Testis (tissue), 3 donors: ENCODE measurements around the gene CBX2. TPM values are rescaled to one million over a fixed set of nuclear protein-coding genes. Genes with fewer than 3 reads are reported as not detected.

Experiments
- DNase-seq: peaks from one replicate; pipeline ENCODE4 v3.0.0-alpha.2; 2019
- H3K27ac ChIP-seq, 2 donors: fragments of 200-600 bp; sonication (generic); one replicate each; pipeline ENCODE4 v1.5.1; 2019
- H3K27me3 ChIP-seq: fragments of 200-600 bp; sonication (generic); one replicate; pipeline ENCODE4 v1.5.1; 2019
- H3K36me3 ChIP-seq: fragments of 200-600 bp; sonication (generic); one replicate; pipeline ENCODE4 v1.5.1; 2017; ENCODE audit warnings: low read depth; ENCODE audit errors: missing control alignments
- H3K4me1 ChIP-seq: fragments of 200-600 bp; sonication (generic); one replicate; pipeline ENCODE4 v1.5.1; 2019
- H3K4me3 ChIP-seq, 2 donors: fragments of 200-600 bp; sonication (generic); one replicate each; pipeline ENCODE4 v1.5.1; 2017 to 2019
- H3K9me3 ChIP-seq: fragments of 200-600 bp; sonication (generic); one replicate; pipeline ENCODE4 v1.5.1; 2017
- CTCF ChIP-seq, 3 experiments: fragments of 450-650 bp in 2 of 3; fragments of 200-600 bp in 1 of 3; sonication (generic) in 1 of 3; IDR thresholded peaks; one replicate each; pipeline ENCODE4 v1.5.1; 2016 to 2019; ENCODE audit warnings: antibody characterized with exemption in 3 of 3, mild to moderate bottlenecking in 2 of 3, moderate library complexity in 1 of 3
- POLR2A ChIP-seq: fragments of 450-650 bp; IDR thresholded peaks from one replicate; pipeline ENCODE4 v1.6.1; 2017; ENCODE audit warnings: antibody characterized with exemption, mild to moderate bottlenecking, moderate library complexity
- WGBS, 2 donors: methylation state at CpG; one replicate each; pipeline ENCODE4 v1.1.5; 2018; 5-methylcytosine and 5-hydroxymethylcytosine counted together
- intact Hi-C: fragments of 100-400 bp; cut with DNase I; formaldehyde crosslinking; loops from one replicate; pipeline ENCODE4 v1.15.1; 2023; ENCODE audit warnings: low total_unique reads
- polyA plus RNA-seq: library from polyadenylated mRNA; stranded (reverse); fragments of 350-450 nt; fragmentation: Illumina TruSeq; extraction: RNeasy Lipid Tissue Mini Kit (QIAGEN cat#74804); gene quantifications from one replicate; pipeline ENCODE4 v1.2.3, GENCODE V29; 2014; ENCODE audit warnings: low read depth, low replicate concordance; ENCODE audit not compliant: insufficient read depth
- total RNA-seq, 2 donors: library from RNA; depleted of rRNA; stranded (reverse); fragments of >200 nt; gene quantifications; one replicate each; pipeline ENCODE4 v1.2.3, GENCODE V29; 2016

Gene CBX2
- total and polyA plus RNA-seq, 3 donors from 2014 or later = 19.4 to 30.7 (median 27.1) TPM

GRCh38 chr17:79790805-79791734 lies 13.1 kb downstream of the CBX2 start:
- Histone ChIP-seq H3K4me3 (no peak overlapping the region), H3K9me3 (no peaks in the 10 kb centered on the region), H3K4me1 (peaks cover 9% of the 10 kb centered on the region), H3K27me3 (peaks cover 4% of the 10 kb centered on the region), H3K27ac (no peak overlapping the region), H3K36me3 (no peaks in the 10 kb centered on the region)
- intact Hi-C loops = no loop called here
- TF ChIP-seq POLR2A = no peak
- DNase-seq = no peak
- 10 to 15% methylated on average over 15 to 68 of the region's 68 CpGs for WGBS, 2 donors

DNA sequence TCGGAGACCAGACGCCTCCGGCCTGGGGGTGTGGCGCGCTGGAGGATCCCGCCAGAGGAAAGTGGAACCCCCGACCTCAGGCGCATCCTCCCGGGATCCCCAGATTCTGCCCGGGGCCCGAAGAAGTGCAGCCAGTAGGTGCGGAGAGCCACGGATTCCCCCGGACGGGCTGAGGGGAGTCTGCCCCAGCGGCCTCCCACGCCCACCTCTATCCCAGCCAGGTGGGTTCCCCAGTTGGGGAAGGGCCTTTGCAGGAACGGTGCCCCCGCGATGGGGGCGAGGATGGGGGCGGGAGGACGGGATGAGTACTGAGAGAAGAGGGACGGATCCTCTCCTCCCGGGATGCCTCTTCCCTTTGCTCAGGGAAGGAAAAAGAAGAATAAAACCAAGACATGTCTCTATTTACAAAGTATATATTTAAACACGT lies 13.8 kb downstream of the CBX2 start:
- DNase-seq = no peak
- intact Hi-C loops = no loop called here
- 12 to 20% methylated on average over 11 to 26 of the region's 26 CpGs for WGBS, 2 donors

DNA sequence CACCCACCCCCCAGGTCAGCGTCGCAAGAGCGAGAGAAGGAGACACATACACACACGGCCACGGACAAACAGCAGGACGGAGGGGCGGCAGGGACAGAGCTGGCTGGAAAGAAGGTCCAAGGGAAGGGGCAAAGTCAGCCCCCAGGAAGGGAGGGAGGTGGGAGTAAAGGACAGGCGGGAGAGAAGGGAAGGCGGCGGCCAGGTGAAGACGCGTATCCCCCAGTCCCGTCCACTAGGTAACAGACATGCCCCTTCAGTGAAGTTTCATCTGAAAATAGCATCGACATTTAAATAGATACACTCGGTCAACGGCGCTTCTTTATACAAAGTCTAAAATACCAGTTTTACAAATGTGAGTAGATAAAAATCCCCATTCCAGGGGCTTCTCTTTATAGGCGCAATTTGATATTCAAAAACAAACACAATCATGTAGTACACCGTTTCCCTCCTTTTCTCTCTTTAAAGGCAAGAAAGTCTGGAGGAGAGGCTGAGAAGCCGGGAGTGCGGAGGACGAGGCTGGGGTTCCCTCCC lies 14.5 kb downstream of the CBX2 start:
- intact Hi-C loops = no loop called here
- DNase-seq = no peak
- no peaks in the 10 kb centered on the region for H3K36me3 ChIP-seq
- no peak for TF ChIP-seq POLR2A
- no peak for TF ChIP-seq CTCF (IDR thresholded peaks at IDR 0.05)
- WGBS, 2 donors = 37 to 46% methylated on average over 22 of the region's 22 CpGs
- H3K27ac ChIP-seq = no peak overlapping the region
- H3K9me3 ChIP-seq = no peaks in the 10 kb centered on the region
- H3K4me1 ChIP-seq = peaks cover 13% of the 10 kb centered on the region
- peaks cover 4% of the 10 kb centered on the region for H3K27me3 ChIP-seq
- peak overlapping the region in 1 of 2 donors; percentile 29 for H3K4me3 ChIP-seq

More for the DNA sequence above, 13.8 kb downstream of the CBX2 start:
- TF ChIP-seq CTCF (IDR thresholded peaks at IDR 0.05) (no peak), POLR2A (no peak)
- Histone ChIP-seq H3K27ac (no peak overlapping the region), H3K4me1 (peaks cover 13% of the 10 kb centered on the region), H3K4me3 (no peak overlapping the region), H3K36me3 (no peaks in the 10 kb centered on the region), H3K27me3 (peaks cover 4% of the 10 kb centered on the region), H3K9me3 (no peaks in the 10 kb centered on the region)

DNA sequence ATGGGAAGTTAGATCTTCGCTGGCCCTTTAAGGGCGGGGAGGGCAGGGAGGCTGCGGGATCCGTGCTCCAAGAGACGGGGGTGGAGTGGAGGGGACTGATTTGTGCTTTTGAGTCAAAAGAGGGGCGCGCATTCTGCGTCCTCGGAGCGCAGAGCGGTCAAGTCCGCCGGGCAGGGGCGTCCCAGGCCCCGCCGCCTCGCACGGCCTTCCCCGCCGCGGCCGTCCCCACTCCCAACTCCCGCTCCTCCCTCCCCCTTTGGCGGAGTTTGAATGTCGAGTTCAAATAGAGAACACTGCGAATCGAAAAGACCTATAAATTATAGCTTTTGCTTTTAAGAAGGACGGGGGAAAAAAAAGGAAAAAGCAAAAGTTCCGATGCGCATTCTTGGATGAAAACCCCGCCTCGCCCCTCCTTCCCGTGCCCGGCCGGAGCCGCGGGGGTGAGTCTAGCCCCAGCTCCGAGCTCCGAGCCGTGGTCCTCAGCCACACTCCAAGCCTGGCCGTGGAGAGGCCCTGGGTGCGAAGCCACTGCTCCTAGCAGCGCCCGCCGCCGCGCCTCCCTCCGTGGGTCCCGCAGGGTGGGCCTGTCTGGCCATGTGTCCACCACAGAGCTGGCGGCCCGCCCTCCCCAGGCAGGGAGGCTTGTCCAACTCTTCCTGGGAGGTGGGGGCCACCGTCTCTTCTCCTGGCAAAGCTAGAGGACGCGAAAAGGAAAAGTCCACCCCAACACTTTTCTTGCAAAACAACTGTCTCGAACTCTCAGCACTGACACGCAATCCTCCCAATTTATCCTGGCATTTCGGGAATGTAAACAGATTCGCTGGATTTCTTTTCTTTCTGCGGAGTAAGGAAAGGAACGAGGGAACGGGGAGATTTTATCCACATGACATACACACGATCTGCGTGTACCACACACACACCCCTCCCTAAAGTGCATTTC lies 15.3 kb downstream of the CBX2 start:
- Histone ChIP-seq H3K27me3 (peaks cover 4% of the 10 kb centered on the region), H3K4me1 (peaks cover 19% of the 10 kb centered on the region), H3K4me3 (peak overlapping the region in 1 of 2 donors; percentile 29), H3K9me3 (no peaks in the 10 kb centered on the region), H3K27ac (no peak overlapping the region), H3K36me3 (no peaks in the 10 kb centered on the region)
- TF ChIP-seq CTCF (IDR thresholded peaks at IDR 0.05) = no peak
- no peak for TF ChIP-seq POLR2A
- intact Hi-C loops = no loop called here
- WGBS, 2 donors = 41 to 54% methylated on average over 34 to 63 of the region's 63 CpGs
- DNase-seq = no peak

DNA sequence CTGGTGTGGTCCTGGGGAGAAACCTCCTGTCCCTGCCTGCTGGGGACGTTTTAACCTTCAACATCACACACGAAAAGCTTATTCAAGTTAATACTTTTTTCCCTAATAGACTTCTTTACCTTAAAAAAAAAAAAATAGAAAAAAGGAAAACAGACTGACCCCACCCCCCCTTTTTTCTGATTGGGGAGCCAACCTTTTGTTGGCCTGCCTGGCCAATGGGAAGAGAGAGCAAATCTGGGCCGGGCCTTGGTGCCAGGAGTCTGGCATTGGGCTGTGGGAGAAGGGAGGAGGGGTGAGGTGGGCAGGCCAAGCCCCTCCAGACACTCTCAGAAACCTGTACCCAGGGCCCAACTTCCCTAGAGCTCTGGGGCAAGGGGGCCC lies 16.0 kb downstream of the CBX2 start:
- no peaks in the 10 kb centered on the region for H3K9me3 ChIP-seq
- peaks cover 4% of the 10 kb centered on the region for H3K27me3 ChIP-seq
- no peak overlapping the region for H3K27ac ChIP-seq
- H3K36me3 ChIP-seq = no peaks in the 10 kb centered on the region
- peaks cover 26% of the 10 kb centered on the region for H3K4me1 ChIP-seq
- WGBS, 2 donors = 63 to 72% methylated on average over 3 of the region's 3 CpGs
- DNase-seq = no peak
- peak overlapping the region in 1 of 2 donors; percentile 29 for H3K4me3 ChIP-seq
- no peak for TF ChIP-seq CTCF (IDR thresholded peaks at IDR 0.05)
- TF ChIP-seq POLR2A = no peak
- intact Hi-C loops = no loop called here
